HepG2 (cell line): ENCODE results near the gene CEBPB.

Source experiments
- ADNP ChIP-seq: sonication (generic); formaldehyde crosslinking; IDR thresholded peaks from 2 replicates; pipeline ENCODE4 v1.4.0; 2020; ENCODE audit warnings: missing genetic modification reagents
- CHD2 ChIP-seq: IDR thresholded peaks from 2 replicates; pipeline ENCODE4 v1.6.1; 2011; ENCODE audit warnings: low read depth, low read length, improper control_type of control experiment
- CREB1 ChIP-seq, 2 experiments: fragments of 450-650 bp in 1 of 2; IDR thresholded peaks; 2 replicates each; pipeline ENCODE4 v1.6.1; 2016 to 2017; ENCODE audit warnings: control low read depth in 1 of 2, mild to moderate bottlenecking in 1 of 2, missing compliant biosample characterization in 1 of 2, missing genetic modification characterization in 1 of 2
- LCORL ChIP-seq, 2 experiments: fragments of 450-650 bp in 1 of 2; sonication (generic) in 1 of 2; formaldehyde crosslinking in 1 of 2; IDR thresholded peaks; 2 replicates each; pipeline versions ENCODE4 v1.5.0 to v1.6.1; 2017 to 2020; ENCODE audit warnings: antibody characterized with exemption in 1 of 2, missing genetic modification reagents in 1 of 2
- RAD21 ChIP-seq: fragments of 450-650 bp; formaldehyde crosslinking; IDR thresholded peaks from 2 replicates; pipeline ENCODE4 v1.5.0; 2020; ENCODE audit warnings: mild to moderate bottlenecking
- SMAD3 ChIP-seq: sonication (generic); formaldehyde crosslinking; IDR thresholded peaks from 2 replicates; pipeline ENCODE4 v1.4.0; 2020; ENCODE audit warnings: missing genetic modification reagents
- TCF7L2 ChIP-seq: IDR thresholded peaks from 2 replicates; pipeline ENCODE4 v1.6.1; 2011; ENCODE audit warnings: mild to moderate bottlenecking, low read depth, low read length, moderate library complexity
- ZNF160 ChIP-seq: sonication (generic); formaldehyde crosslinking; IDR thresholded peaks from 2 replicates; pipeline ENCODE4 v1.8.0; 2022; ENCODE audit warnings: mild to moderate bottlenecking, inconsistent platforms, missing genetic modification reagents
- ZNF446 ChIP-seq: sonication (generic); formaldehyde crosslinking; IDR thresholded peaks from 2 replicates; pipeline ENCODE4 v1.5.0; 2020; ENCODE audit warnings: mild to moderate bottlenecking, missing genetic modification reagents
- TF ChIP-seq, protein P1 (sequence below): sonication (generic); formaldehyde crosslinking; IDR thresholded peaks from 2 replicates; pipeline ENCODE4 v1.4.0; 2020; ENCODE audit warnings: missing genetic modification reagents
- TF ChIP-seq, protein P2 (sequence below): sonication (generic); formaldehyde crosslinking; IDR thresholded peaks from 2 replicates; pipeline ENCODE4 v1.5.0; 2020; ENCODE audit warnings: mild to moderate bottlenecking, missing genetic modification reagents, moderate library complexity
- TF ChIP-seq, protein P3 (sequence below), 2 experiments: IDR thresholded peaks; 2 replicates each; pipeline ENCODE4 v1.6.1; 2011 to 2012; ENCODE audit warnings: low read length in 2 of 2, borderline replicate concordance in 1 of 2, low read depth in 1 of 2, mild to moderate bottlenecking in 1 of 2, moderate library complexity in 1 of 2

DNA sequence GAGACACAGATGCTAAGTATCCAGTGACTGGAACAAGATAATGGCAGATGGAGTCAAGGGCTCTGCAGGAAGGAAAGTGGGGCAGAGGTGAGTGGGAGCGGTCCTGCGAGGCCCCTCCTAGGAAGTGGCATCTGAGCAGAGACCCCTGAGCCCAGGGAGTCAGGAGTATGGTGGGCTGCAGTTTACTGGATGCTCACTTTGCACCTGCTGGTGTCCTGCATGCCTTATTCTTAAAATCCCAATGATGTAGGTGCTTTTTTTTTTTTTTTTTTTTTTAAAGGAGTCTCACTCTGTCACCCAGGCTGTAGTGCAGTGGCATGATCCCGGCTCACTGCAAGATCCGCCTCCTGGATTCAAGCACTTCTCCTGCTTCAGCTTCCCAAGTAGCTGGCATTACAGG lies 5.6 kb downstream of the CEBPB start:
- no peak for TF ChIP-seq ZNF160 (CRISPR knock-in tag)
- TF ChIP-seq, protein P1, sequence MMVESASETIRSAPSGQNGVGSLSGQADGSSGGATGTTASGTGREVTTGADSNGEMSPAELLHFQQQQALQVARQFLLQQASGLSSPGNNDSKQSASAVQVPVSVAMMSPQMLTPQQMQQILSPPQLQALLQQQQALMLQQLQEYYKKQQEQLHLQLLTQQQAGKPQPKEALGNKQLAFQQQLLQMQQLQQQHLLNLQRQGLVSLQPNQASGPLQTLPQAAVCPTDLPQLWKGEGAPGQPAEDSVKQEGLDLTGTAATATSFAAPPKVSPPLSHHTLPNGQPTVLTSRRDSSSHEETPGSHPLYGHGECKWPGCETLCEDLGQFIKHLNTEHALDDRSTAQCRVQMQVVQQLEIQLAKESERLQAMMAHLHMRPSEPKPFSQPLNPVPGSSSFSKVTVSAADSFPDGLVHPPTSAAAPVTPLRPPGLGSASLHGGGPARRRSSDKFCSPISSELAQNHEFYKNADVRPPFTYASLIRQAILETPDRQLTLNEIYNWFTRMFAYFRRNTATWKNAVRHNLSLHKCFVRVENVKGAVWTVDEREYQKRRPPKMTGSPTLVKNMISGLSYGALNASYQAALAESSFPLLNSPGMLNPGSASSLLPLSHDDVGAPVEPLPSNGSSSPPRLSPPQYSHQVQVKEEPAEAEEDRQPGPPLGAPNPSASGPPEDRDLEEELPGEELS (CRISPR knock-in tag) = no peak
- no peak for TF ChIP-seq RAD21 (CRISPR knock-in tag)
- TF ChIP-seq ADNP (CRISPR knock-in tag) = no peak
- TF ChIP-seq, protein P2, sequence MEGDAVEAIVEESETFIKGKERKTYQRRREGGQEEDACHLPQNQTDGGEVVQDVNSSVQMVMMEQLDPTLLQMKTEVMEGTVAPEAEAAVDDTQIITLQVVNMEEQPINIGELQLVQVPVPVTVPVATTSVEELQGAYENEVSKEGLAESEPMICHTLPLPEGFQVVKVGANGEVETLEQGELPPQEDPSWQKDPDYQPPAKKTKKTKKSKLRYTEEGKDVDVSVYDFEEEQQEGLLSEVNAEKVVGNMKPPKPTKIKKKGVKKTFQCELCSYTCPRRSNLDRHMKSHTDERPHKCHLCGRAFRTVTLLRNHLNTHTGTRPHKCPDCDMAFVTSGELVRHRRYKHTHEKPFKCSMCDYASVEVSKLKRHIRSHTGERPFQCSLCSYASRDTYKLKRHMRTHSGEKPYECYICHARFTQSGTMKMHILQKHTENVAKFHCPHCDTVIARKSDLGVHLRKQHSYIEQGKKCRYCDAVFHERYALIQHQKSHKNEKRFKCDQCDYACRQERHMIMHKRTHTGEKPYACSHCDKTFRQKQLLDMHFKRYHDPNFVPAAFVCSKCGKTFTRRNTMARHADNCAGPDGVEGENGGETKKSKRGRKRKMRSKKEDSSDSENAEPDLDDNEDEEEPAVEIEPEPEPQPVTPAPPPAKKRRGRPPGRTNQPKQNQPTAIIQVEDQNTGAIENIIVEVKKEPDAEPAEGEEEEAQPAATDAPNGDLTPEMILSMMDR (CRISPR knock-in tag) = no peak
- TF ChIP-seq LCORL (IDR thresholded peaks at IDR 0.05) = no peak
- TF ChIP-seq LCORL (CRISPR knock-in tag; IDR thresholded peaks at IDR 0.05) = no peak
- TF ChIP-seq CREB1 (IDR thresholded peaks at IDR 0.05) = no peak
- no peak for TF ChIP-seq CREB1 (CRISPR knock-in tag; IDR thresholded peaks at IDR 0.05)
- no peak for TF ChIP-seq ZNF446 (CRISPR knock-in tag)
- TF ChIP-seq, protein P3, sequence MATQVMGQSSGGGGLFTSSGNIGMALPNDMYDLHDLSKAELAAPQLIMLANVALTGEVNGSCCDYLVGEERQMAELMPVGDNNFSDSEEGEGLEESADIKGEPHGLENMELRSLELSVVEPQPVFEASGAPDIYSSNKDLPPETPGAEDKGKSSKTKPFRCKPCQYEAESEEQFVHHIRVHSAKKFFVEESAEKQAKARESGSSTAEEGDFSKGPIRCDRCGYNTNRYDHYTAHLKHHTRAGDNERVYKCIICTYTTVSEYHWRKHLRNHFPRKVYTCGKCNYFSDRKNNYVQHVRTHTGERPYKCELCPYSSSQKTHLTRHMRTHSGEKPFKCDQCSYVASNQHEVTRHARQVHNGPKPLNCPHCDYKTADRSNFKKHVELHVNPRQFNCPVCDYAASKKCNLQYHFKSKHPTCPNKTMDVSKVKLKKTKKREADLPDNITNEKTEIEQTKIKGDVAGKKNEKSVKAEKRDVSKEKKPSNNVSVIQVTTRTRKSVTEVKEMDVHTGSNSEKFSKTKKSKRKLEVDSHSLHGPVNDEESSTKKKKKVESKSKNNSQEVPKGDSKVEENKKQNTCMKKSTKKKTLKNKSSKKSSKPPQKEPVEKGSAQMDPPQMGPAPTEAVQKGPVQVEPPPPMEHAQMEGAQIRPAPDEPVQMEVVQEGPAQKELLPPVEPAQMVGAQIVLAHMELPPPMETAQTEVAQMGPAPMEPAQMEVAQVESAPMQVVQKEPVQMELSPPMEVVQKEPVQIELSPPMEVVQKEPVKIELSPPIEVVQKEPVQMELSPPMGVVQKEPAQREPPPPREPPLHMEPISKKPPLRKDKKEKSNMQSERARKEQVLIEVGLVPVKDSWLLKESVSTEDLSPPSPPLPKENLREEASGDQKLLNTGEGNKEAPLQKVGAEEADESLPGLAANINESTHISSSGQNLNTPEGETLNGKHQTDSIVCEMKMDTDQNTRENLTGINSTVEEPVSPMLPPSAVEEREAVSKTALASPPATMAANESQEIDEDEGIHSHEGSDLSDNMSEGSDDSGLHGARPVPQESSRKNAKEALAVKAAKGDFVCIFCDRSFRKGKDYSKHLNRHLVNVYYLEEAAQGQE (IDR thresholded peaks at IDR 0.05; ENCODE audit: borderline replicate concordance in 1 of 2, low read depth in 1 of 2, low read length in 2 of 2) = no peak
- no peak for TF ChIP-seq CHD2
- TF ChIP-seq TCF7L2 = no peak
- TF ChIP-seq SMAD3 (CRISPR knock-in tag) = no peak
